Stimulated activated CD8-positive, alpha-beta memory T cell treated with anti-CD3 and anti-CD28 coated beads, Interleukin-15, amount 100 ng/mL, for 48 hours (primary cell): Measurements from ENCODE around the gene EXOC5.

Experiments used
- DNase-seq, 2 donors: peaks; one replicate each; pipeline ENCODE4 v3.0.0-alpha.2; 2020; ENCODE audit warnings: low read depth in 2 of 2

The EXOC5 gene, protein sequence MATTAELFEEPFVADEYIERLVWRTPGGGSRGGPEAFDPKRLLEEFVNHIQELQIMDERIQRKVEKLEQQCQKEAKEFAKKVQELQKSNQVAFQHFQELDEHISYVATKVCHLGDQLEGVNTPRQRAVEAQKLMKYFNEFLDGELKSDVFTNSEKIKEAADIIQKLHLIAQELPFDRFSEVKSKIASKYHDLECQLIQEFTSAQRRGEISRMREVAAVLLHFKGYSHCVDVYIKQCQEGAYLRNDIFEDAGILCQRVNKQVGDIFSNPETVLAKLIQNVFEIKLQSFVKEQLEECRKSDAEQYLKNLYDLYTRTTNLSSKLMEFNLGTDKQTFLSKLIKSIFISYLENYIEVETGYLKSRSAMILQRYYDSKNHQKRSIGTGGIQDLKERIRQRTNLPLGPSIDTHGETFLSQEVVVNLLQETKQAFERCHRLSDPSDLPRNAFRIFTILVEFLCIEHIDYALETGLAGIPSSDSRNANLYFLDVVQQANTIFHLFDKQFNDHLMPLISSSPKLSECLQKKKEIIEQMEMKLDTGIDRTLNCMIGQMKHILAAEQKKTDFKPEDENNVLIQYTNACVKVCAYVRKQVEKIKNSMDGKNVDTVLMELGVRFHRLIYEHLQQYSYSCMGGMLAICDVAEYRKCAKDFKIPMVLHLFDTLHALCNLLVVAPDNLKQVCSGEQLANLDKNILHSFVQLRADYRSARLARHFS

DNA sequence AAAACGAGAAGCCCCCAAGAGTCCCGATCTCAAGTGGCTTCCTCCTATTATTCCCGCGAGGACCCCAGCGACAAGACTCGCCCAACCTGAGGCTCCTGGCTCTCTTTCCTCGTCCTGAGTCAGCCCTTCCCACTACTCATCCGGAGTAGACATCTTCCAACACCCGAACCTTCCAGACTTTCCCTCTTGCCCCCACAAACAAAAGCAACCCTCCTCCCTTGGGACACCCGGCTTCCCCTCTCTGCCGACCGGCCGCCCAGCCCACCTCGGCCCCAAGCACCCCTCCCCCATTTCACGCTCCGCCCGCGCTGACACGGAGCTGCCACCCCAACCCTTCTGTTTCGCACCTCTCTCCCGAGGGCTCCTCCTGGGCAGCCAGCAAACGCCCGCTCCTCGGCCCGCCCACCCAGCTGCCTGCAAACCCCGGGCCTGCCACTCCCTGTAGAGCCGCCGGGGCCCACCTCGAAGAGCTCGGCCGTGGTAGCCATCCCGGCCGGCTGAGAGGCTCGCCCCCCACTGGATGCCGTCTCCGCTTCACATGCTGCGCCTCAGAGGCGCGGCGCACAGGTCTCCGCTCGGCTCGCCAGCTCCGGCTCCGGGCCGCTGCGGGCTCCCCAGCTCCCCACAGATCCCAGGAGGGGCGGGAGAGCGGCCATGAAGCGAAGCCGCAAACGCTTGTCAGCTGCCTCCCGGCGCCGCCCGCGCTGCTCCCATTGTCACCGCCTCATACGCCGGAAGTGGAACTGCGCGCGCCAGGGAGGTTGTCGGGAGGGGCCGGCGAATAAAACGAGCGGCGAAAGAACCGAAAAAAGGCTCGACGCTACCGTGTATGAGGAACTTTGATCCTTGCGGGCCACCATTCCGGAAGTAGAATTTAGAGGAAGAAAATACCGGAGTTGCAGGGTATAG, at the start of gene EXOC5, which contains the start of gene AP5M1:
Gene EXOC5, minus strand, starts transcription at position 745 of the 909 bp plus-strand sequence. Its CDS starts 257 bp downstream, at position 488.
Gene AP5M1, plus strand, starts transcription at position 811 of the 909 bp plus-strand sequence. CDS start 344 bp downstream, outside the sequence.
- DNase-seq: peak; percentile 84 to 87

DNA sequence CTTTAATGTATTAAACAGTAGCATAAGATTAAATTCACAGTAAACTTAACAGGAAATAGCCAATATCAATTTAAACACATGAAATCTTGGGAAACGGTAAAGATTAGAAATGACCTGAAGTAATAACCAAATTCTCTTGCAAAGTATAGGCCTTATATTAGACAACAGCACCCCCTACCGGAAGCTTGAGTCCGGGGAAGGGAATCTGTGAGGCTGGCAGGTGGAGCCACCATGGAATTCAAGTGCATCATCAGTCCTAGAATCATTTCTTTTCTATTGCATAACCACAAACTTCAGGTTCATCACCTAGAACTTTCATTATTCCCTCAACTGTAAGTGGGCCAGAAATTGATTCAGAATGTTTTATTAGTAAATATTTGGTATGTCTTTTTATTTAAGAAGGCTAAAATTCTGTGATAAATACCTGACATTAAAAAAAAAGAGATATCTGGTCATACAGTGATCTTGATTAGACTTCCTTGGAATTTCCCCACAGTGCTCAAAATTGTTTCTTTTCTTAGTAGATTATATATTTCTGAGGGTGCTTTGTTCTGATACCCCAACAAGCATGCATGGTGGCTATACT, 48.6 kb upstream of the EXOC5 start:
- DNase-seq: peak; percentile 14 to 43

DNA sequence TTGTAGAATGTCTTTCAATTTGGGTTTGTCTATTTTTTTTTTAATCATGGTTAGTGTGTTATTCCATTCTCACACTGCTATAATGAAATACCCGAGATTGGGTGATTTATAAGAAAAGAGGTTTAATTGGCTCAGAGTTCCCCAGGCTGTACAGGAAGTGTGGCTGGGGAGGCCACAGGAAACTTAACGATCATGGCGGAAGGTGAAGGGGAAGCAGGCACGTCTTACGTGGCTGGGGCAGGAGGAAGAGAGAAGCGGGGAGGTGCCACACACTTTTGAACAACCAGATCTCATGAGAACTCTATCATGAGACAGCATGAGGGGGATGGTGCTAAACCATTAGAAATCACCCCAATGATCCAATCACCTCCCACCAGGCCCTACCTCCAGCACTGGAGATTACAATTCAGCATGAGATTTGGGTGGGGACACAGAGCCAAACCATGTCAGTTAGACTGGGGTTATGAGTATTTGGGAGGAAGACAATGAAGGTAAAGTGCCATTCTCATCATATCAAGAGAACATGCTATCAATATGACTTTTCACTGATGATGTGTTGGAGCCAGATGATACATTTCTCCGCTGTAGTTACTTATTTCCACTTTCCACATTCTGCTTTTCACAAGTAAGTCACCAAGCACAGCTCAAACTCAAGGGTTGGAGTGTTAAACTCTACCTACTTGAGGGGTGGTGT, 45.8 kb upstream of the EXOC5 start:
- no peak for DNase-seq

DNA sequence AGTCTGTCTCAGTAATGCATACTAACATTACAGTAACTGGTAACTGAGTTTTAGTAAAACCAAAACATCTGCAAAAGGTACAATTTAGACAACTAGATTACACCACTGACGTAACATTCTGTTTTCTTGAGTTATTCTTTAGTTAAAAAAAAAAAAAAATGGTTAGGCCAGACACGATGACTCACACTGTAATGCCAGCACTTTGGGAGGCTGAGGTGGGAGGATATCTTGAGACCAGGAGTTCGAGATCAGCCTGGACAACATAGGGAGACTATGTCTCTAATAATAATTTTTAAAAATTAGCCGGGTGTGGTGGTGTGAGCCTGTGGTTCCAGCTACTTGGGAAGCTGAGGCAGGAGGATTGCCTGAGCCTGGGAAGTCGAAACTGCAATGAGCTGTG, 34.2 kb upstream of the EXOC5 start:
- no peak for DNase-seq

DNA sequence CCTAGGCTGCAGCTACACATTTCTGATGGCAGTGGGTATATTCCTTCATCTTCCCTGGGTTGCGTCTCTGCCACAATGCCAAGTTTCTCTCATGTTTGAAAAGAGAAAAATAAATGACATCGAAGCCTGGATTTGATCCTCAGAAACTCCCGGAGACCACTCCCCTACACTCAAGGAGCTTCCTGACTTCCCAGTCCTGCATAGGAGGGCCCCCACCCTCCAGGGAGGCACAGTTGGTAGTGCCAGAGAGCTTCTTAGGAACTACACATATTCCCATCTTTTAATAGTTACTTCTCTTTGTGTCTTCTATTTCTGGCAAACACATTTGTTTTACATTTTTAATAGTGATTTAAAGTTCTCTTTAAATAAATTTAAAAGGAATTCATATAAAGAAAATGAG, 30.8 kb upstream of the EXOC5 start:
- DNase-seq: no peak

DNA sequence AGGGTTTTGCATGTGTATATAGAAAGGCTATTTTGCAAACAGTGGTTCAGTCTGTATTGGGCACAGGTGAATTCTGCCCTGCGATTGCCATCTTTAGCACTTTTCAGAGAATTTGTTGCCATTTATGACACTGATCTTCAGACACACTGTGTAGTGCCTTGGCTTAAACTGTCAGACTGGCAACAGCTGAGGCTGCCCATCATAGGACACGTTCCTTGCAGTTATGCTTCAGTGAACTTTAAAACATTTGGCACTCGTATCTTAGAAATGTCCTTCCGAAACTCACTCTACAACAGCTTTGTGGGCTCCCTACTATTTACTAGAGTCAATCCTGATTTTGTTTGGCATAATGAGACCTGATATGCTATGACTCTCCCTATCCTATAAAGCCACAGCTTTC, 29.1 kb upstream of the EXOC5 start:
- DNase-seq: no peak

DNA sequence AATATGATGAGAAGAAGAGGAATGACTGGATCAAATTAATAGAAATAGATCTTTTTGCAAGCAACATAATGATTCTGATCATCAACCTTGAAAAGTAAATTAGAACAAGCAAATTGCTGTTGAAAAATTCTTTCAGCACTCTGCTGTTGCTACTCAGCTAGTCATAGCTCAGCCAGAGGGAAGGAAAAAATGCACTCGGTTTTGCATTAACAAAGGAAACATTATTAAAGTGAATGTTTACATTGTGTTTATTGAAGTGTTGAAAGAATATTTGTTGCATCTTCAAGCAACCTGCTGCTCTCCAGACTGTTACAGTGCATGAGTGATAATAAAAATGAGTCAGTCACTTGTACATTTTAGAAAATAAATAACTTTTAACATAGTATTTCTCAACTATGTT, 26.5 kb upstream of the EXOC5 start:
- no peak for DNase-seq

DNA sequence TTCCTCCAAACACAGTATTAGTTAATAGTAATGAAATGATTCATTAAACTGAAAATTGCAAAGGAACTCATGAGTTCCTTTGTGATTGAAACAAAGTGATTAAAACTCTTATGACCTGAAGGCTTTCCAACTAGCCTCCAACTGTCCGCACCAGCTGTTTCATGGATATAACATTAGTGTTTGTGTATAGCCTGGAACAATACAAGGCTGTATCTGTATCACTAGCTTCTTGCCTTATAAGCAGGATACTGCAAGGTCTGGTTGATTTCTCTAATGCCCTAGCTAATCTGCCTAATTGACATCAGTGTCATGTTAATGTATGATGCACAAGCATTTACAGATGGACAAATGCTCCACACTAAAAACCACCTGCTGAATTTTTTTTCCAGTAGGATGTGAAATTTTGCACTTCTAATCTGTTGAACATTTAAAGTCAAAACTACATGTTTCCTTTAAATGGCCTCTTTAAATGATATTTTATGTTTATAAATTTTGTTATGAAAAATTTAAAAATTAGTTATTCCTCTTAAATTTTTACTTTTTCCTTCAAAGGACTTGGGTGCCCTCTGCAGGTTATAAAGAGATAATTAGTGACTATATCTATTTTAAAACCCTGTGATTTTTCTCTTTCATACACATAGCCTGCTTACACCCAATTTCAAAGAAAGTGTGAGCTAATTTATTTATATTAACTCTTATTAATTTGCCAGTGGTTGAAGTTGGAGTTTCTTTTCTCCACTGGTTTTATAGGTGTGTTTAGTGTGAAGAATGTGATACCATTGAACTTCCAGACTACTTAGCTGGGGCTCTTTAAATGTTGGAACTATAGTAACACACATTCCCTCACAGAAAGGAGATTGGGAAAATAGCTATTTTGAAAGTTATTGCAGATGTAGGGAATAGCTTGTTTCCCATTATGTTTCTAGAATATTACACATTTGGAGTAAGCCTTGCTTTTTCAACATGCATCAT, 25.4 kb upstream of the EXOC5 start:
- DNase-seq: no peak

DNA sequence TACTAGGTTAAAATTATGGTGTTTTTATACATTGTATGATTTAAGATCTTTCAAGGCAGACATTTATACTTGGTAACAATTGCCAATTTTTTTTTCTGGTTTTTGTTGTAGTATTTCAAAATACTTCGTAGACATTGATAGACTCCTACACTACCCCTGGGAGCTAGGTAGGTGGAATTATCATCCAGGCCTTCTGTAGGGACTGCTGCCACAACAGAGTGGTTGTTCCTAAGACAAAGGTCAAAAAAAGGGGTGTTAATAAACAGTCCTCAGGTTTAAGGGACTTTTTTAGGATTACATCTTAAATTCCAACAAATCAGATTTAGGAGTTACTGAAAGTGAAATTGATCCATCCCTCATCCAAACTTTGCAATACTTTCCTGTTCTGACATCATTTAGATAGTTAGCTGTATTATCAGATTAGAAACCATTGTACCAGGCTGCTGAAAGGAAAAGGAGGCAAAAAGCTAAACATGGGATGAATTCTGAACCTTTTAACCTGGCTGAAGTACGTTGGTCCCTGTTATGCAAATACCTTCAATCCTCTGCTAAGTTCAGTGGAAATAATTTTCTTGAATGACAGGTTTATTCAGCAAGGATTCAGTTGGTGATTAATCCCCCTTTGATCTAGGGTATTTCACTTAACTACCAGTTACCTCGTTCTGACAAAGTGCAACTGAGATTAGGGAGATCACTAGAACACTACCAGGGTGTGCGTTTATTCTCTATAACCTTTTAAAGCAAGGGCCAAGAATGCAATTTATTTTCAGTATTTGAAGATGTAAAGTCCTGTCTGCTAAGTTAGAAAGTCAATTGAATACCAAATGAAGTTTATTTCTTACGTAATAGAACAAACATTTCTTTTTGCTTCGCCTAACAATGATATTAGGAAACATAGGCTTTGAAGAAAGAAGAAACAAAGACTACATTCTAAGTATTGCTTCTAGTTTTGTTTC, 23.3 kb upstream of the EXOC5 start:
- no peak for DNase-seq

DNA sequence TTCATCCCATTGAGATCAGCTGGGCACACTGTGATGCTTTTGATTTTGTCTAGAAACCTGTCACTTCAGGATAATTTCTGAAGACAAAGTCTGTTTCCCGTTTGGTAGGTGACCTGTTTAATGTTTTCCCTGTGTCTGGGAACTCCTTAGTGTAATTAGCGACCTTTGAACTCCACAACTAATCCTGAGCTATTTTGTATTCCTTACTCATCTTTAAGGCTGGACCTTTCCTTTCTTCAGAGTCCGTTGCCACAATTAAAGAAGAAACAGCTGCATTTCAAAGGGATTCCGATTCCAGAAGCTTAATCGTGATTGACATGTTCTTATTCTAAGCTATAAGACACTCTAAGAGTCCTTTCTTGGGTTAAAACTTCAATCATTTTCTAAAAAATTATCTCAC, 22.0 kb upstream of the EXOC5 start:
- DNase-seq: no peak

DNA sequence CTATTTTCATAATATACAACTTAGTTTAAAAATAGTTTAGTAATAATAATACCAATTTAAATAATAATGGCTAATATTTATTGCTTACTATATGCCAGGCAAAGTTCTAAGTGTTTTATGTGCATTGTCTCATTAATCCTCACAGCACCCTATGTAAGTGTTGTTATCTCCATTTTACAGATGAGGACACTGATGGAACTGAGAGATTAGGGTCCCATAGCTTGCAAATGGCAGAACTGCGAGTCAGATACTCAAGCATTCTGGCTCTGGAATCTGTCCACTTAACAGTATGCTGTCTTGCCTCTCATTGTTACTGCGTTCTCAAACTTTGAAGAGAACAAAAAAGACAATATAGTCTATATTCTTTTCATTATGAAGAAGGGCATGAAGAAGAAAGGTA, 19.0 kb upstream of the EXOC5 start:
- DNase-seq: no peak

DNA sequence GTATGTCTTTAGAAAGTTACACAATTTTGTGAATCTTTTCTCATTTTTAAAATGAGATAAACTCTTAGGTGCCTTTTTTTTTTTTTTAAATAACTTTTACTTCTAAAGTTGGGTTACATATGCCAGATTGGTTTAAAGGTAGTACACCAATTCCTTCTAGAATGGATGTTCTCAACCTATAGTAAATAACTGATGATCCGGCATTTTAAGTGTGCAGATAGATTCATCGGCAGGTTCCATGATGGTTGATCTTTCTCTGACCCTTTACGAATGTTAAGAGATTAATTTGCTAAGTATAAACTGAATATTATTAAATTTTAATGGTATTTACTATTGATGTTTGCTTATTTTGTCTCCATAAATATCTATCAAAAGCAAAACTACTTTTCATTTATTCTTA, 8.4 kb upstream of the EXOC5 start:
- no peak for DNase-seq

DNA sequence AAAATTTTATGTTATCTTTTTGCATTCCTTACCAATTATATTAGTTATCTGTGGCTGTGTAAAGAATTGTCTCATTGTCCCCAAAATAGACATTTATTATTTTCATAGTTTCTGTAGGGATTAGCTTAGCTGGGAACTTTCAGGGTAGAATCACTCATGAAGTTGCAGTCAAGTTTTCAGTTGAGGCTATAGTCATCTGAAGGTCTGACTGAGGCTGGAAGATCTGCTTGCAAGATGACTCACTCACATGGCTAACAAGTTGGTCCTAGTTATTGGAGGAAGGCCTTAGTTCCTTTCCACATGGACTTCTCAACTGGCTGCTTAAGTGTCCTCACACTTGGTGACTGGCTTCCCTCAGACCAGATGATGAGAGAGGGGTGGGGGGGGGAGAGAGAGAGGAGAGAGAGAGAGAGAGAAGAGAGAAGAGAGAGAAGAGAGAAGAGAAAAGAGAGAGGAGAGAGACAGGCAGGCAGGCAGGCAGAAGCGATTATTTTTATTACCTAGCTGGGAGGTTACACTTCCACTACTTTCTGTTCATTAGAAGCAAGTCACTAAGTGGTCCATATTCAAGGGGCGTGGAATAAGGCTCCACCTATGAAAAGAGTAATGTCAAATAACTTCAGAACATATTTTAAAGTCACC, 6.4 kb upstream of the EXOC5 start:
- no peak for DNase-seq

DNA sequence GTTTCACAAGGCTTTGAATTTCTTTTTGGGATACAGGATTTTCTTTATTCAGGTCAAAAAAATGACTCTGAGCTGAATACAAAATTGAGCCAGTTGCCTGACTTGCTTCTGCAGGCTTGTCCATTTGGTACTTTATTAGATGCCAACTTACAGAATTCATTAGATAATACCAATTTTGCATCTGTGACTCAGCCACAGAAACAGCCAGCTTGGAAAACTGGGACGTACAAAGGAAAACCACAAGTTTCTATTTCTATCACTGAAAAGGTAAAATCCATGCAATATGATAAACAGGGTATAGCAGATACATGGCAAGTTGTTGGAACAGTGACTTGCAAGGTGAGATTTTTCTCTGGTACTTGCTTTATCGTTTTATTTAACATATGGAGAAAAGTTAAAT, 5.8 kb upstream of the EXOC5 start:
- DNase-seq: no peak

- no peak for DNase-seq
These were observed 4.5 kb upstream of the EXOC5 start for GRCh38 chr14:57273236-57273635.

DNA sequence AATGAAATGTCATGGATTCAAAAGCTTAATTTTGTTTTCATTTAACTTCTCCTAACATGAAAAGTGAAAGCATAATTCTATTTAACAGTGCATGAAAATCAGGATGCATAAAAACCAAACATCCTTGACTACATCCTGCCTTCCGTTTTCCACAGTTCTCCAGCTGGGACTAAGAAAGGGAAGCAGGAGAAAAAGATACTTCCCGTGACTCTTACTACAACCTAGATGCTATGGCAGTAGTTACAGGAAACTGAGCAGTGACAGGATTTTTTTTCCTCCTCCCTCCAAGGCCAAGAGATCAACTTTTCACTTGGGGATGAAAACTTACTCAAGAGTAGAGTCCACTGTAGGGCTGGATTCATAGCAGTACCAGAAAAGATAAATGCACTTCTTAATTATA, 2.6 kb downstream of the EXOC5 start:
- DNase-seq: no peak

DNA sequence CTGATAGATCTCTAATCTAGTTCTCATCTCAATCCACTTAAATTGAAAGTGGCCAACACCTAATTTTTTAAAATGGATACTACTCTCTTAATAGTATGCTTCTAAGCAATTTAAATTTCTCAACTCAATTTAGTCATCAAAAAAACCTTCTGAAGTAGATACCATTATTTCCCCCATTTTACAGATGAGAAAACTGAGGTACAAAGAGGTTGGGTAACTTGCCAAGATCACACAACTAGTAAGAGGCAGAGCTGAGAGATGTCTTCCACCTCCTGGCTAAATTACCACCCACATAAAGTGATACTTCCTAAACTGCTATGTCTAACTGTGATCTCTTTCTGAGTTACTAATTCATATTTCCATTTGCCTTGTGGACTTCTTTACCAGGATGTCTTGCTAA, 6.6 kb downstream of the EXOC5 start:
- DNase-seq: no peak

DNA sequence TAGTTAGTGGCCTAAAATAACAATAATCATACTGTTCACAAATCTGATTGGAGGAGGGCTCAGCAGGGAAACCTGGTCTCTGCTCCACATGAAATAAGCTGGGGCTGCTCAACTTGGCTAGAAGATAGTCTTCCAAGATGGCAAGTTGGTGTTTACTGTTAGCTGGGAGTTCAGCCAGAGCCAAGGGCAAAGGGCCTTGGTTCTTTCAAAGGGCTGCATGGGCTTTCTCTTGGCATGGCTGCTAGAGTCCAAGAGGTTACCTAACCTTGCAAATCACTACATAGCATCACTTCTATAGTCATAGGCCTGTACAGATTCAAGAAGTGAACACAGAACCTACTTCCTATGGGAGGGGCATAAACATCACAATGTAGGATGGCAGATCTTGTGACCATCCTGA, 7.1 kb downstream of the EXOC5 start:
- DNase-seq: no peak
